ENCODE results near the gene C2CD4A. TPM values are rescaled to one million over a fixed set of nuclear protein-coding genes. Genes with fewer than 3 reads are reported as not detected.

The C2CD4A gene
- total and polyA plus RNA-seq, 12 donors: 0.07 to 0.67 (median 0.23) TPM; not detected in 3

GRCh38 chr15:62085740-62086139 is 19.0 kb downstream of the C2CD4A start:
- Histone ChIP-seq H3K36me3 (replicated peaks in 1 of 2) (no peaks in the 10 kb centered on the region), H3K9me3 (replicated peaks in 1 of 3) (no peaks in the 10 kb centered on the region), H3K27me3 (no peaks in the 10 kb centered on the region), H3K4me3 (no peak overlapping the region), H3K4me1 (replicated peaks in 1 of 2) (peaks cover 6 to 10% of the 10 kb centered on the region in 2 donors), H3K27ac (peak overlapping the region in 1 of 5 donors; percentile 13)
- DNase-seq: peak in 3 of 7 donors; percentile 29 to 46 (median 30)
- 57 to 76% (median 65%) methylated on average over 4 of the region's 4 CpGs for WGBS, 4 donors
- intact Hi-C loops (cut with DNase I): no loop called here
- no peak for TF ChIP-seq CTCF (IDR thresholded peaks at IDR 0.05)
- no peak for TF ChIP-seq POLR2A (IDR thresholded peaks at IDR 0.05)

DNA sequence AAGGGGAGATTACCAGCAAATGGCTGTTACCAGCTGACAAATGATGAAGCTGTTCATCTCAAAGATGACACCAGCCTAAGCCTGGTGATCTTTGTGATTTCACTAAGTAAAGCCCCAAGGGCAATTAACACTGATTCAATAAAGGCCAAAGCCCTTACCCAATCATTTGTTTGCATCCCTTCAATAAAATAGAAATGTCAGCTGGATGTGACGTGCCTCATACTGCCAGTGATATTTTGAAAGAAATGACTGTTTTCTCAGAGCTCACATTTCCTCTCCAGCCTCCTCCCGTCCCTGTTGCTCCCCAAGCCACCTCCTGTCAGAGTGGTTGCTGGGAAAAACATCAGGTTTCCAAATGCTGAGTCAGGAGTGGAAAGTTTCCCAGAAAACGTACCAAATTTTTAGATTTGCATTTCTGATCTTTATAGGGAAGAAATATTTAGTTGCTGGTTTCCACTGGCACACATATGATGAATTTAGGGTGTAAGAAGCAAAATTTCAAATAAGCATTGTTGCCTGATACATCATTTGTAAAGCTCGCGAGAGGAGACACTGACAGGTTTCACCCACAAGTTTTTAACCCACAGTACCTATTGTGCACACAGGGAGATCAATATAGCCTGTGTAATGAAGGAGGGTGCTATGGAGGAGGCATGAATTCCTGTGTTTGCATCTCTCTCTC is 21.0 kb downstream of the C2CD4A start:
- 18 to 29% (median 25%) methylated on average over 5 of the region's 5 CpGs for WGBS, 4 donors
- no peak overlapping the region for H3K4me3 ChIP-seq

GRCh38 chr15:62088353-62088693 is 21.5 kb downstream of the C2CD4A start:
- Histone ChIP-seq H3K4me3 (no peak overlapping the region), H3K27ac (peak overlapping the region in 2 of 5 donors; percentile 18 to 68), H3K9me3 (replicated peaks in 1 of 3) (no peaks in the 10 kb centered on the region), H3K27me3 (no peaks in the 10 kb centered on the region), H3K4me1 (replicated peaks in 1 of 2) (peaks cover 6 to 10% of the 10 kb centered on the region in 2 donors), H3K36me3 (replicated peaks in 1 of 2) (no peaks in the 10 kb centered on the region)
- WGBS, 4 donors: 11 to 35% (median 25%) methylated on average over 1 of the region's 1 CpG
- intact Hi-C loops (cut with DNase I): no loop called here
- DNase-seq: no peak
- TF ChIP-seq POLR2A (IDR thresholded peaks at IDR 0.05): no peak

More for the DNA sequence above, 21.0 kb downstream of the C2CD4A start:
- no peaks in the 10 kb centered on the region for H3K27me3 ChIP-seq
- DNase-seq: peak in 6 of 7 donors; percentile 34 to 79 (median 54)
- no peaks in the 10 kb centered on the region for H3K36me3 ChIP-seq (replicated peaks in 1 of 2)
- H3K27ac ChIP-seq: peak overlapping the region in 3 of 5 donors; percentile 9 to 68 (median 18)
- H3K9me3 ChIP-seq (replicated peaks in 1 of 3): no peaks in the 10 kb centered on the region
- intact Hi-C loops (cut with DNase I): no loop called here
- H3K4me1 ChIP-seq (replicated peaks in 1 of 2): peaks cover 6 to 10% of the 10 kb centered on the region in 2 donors
- TF ChIP-seq CTCF (IDR thresholded peaks at IDR 0.05) (no peak), POLR2A (IDR thresholded peaks at IDR 0.05) (no peak)

- no peaks in the 10 kb centered on the region for H3K27me3 ChIP-seq
- H3K9me3 ChIP-seq (replicated peaks in 1 of 3): no peaks in the 10 kb centered on the region
- H3K4me3 ChIP-seq: no peak overlapping the region
- H3K36me3 ChIP-seq (replicated peaks in 1 of 2): no peaks in the 10 kb centered on the region
- peaks cover 6 to 10% of the 10 kb centered on the region in 2 donors for H3K4me1 ChIP-seq (replicated peaks in 1 of 2)
- DNase-seq: no peak
- intact Hi-C loops (cut with DNase I): no loop called here
- no peak overlapping the region for H3K27ac ChIP-seq
- 76 to 87% (median 79%) methylated on average over 2 of the region's 2 CpGs for WGBS, 4 donors
- TF ChIP-seq POLR2A (IDR thresholded peaks at IDR 0.05): no peak
- no peak for TF ChIP-seq CTCF (IDR thresholded peaks at IDR 0.05)
These were observed 22.8 kb downstream of the C2CD4A start for GRCh38 chr15:62089616-62090015.

- Histone ChIP-seq H3K4me1 (replicated peaks in 1 of 2) (peaks cover 6 to 10% of the 10 kb centered on the region in 2 donors), H3K27ac (no peak overlapping the region), H3K27me3 (no peaks in the 10 kb centered on the region), H3K9me3 (replicated peaks in 1 of 3) (no peaks in the 10 kb centered on the region), H3K4me3 (no peak overlapping the region), H3K36me3 (replicated peaks in 1 of 2) (no peaks in the 10 kb centered on the region)
- TF ChIP-seq CTCF (IDR thresholded peaks at IDR 0.05) (no peak), POLR2A (IDR thresholded peaks at IDR 0.05) (no peak)
- DNase-seq: no peak
- 56 to 67% (median 64%) methylated on average over 7 of the region's 7 CpGs for WGBS, 4 donors
- intact Hi-C loops (cut with DNase I): no loop called here
These were observed 24.2 kb downstream of the C2CD4A start for GRCh38 chr15:62090988-62091387.

Measured in adrenal gland (tissue), 12 donors.